ENCODE measurements around the gene CASKIN1.
A peak's percentile ranks its signal among the peaks of the same experiment; 100 is the strongest.

The CASKIN1 gene

GRCh38 chr16:2190659-2191445 lies 5.6 kb downstream of the CASKIN1 start:
- no peak for DNase-seq (ENCODE audit: low spot score)

GRCh38 chr16:2190002-2190658 lies 6.3 kb downstream of the CASKIN1 start:
- no peak for DNase-seq (ENCODE audit: low spot score)

- DNase-seq (ENCODE audit: low spot score), result no peak
Observed at GRCh38 chr16:2189252-2189893, 7.0 kb downstream of the CASKIN1 start.

- DNase-seq (ENCODE audit: low spot score), result no peak
Observed at GRCh38 chr16:2188395-2188794, 8.0 kb downstream of the CASKIN1 start.

GRCh38 chr16:2187212-2187611 lies 9.2 kb downstream of the CASKIN1 start:
- no peak for DNase-seq (ENCODE audit: low spot score)

- no peak for DNase-seq (ENCODE audit: low spot score)
Observed at GRCh38 chr16:2186505-2186904, 9.9 kb downstream of the CASKIN1 start.

GRCh38 chr16:2186064-2186463 lies 10.3 kb downstream of the CASKIN1 start:
- DNase-seq (ENCODE audit: low spot score), result no peak

GRCh38 chr16:2184962-2185361 lies 11.4 kb downstream of the CASKIN1 start:
- DNase-seq (ENCODE audit: low spot score), result no peak

- DNase-seq (ENCODE audit: low spot score), result no peak
Observed at GRCh38 chr16:2184346-2184745, 12.1 kb downstream of the CASKIN1 start.

GRCh38 chr16:2183671-2184070 lies 12.7 kb downstream of the CASKIN1 start:
- no peak for DNase-seq (ENCODE audit: low spot score)

- DNase-seq (ENCODE audit: low spot score), result no peak
Observed at GRCh38 chr16:2181952-2182351, 14.5 kb downstream of the CASKIN1 start.

- DNase-seq (ENCODE audit: low spot score), result no peak
Observed at GRCh38 chr16:2180962-2181923, 15.2 kb downstream of the CASKIN1 start.

- no peak for DNase-seq (ENCODE audit: low spot score)
Observed at GRCh38 chr16:2180461-2180860, 15.9 kb downstream of the CASKIN1 start.

GRCh38 chr16:2179576-2179975 lies 16.8 kb downstream of the CASKIN1 start:
- DNase-seq (ENCODE audit: low spot score), result no peak

GRCh38 chr16:2179107-2179501 lies 17.3 kb downstream of the CASKIN1 start:
- no peak for DNase-seq (ENCODE audit: low spot score)

GRCh38 chr16:2178321-2179106 lies 17.9 kb downstream of the CASKIN1 start:
- peak; percentile 58 for DNase-seq (ENCODE audit: low spot score)

GRCh38 chr16:2177561-2177960 lies 18.8 kb downstream of the CASKIN1 start:
- no peak for DNase-seq (ENCODE audit: low spot score)

- DNase-seq (ENCODE audit: low spot score), result no peak
Observed at GRCh38 chr16:2177101-2177500, 19.3 kb downstream of the CASKIN1 start.

GRCh38 chr16:2176047-2176446 lies 20.4 kb downstream of the CASKIN1 start:
- no peak for DNase-seq (ENCODE audit: low spot score)

GRCh38 chr16:2175454-2175853 lies 21.0 kb downstream of the CASKIN1 start:
- no peak for DNase-seq (ENCODE audit: low spot score)
